Astrocyte of the spinal cord (primary cell): ENCODE measurements around the gene EHMT1.

ENCODE experiments used
- DNase-seq: peaks from one replicate; pipeline ENCODE4 v3.0.0; 2011; ENCODE audit warnings: low read depth, low spot score
- H3K4me3 ChIP-seq: 2 replicates; pipeline ENCODE4 v1.5.1; 2011; ENCODE audit warnings: low read depth, mild to moderate bottlenecking, low read length, moderate library complexity
- in situ Hi-C: cut with HindIII; loops from 2 replicates; pipeline ENCODE4 v1.10.0; 2017; ENCODE audit warnings: low sequenced_read_pairs
- TF ChIP-seq, protein P1 (sequence below): IDR thresholded peaks from 2 replicates; pipeline ENCODE4 v1.5.1; 2012; ENCODE audit warnings: low read depth, mild to moderate bottlenecking, low read length, inconsistent platforms

Gene EHMT1

DNA sequence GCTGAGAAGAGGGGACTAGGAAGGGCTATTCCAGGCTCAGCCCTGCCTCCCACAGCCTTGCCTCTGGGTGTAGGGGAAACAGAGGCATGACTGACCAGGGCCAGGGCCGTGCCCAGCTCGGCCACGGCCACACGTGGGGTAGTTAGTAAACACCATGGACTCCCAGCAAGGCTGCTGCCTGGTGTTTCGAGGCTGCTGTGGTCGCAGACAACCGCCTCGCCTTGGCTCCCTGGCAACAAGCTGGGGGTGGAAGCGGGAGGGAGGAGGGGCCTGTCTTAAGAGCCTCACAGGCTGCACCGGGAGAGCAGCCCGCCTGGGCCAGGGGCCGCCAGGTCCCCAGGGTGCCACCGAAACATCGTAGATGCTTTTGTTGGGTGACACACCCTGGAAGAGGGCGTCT lies 168.6 kb downstream of the EHMT1 start:
- TF ChIP-seq, protein P1, sequence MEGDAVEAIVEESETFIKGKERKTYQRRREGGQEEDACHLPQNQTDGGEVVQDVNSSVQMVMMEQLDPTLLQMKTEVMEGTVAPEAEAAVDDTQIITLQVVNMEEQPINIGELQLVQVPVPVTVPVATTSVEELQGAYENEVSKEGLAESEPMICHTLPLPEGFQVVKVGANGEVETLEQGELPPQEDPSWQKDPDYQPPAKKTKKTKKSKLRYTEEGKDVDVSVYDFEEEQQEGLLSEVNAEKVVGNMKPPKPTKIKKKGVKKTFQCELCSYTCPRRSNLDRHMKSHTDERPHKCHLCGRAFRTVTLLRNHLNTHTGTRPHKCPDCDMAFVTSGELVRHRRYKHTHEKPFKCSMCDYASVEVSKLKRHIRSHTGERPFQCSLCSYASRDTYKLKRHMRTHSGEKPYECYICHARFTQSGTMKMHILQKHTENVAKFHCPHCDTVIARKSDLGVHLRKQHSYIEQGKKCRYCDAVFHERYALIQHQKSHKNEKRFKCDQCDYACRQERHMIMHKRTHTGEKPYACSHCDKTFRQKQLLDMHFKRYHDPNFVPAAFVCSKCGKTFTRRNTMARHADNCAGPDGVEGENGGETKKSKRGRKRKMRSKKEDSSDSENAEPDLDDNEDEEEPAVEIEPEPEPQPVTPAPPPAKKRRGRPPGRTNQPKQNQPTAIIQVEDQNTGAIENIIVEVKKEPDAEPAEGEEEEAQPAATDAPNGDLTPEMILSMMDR, result no peak
- no peak for DNase-seq
- H3K4me3 ChIP-seq, result no peak overlapping the region
- in situ Hi-C loops, result no loop called here

DNA sequence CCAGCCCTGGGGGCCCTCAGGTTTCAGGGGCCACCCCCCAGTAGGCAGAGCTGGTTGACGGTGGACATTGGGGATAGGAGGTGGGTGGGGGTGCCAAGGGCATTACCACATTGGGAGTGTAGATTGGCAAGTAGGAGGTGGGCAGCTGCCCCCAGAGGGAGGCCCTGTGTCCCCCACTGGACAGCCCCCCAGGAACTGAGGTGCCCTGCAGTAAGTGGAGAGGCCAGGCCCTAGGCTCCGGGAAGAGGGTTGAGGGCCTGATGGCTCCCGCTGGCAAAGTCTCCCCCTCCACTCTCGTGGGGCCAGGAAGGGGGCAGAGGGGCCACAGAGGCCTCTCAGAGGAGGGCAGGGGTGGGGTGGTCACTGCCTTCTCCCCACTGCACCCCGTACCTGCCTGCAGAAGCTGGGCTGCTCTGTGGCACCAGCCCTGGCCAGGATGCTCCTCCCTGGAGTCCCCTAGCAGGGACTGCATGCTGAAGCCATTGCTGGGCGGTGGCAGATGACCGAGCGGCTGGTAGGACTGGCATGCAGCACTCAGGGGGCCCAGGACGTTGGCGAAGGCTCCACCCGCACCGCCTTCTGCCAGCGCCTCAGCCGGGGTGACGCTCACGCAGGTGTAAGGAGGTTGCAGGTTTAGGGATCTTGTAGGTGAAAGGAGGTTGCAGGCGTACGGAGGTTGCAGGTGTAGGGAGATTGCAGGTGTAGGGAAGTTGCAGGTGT lies 169.1 kb downstream of the EHMT1 start:
- in situ Hi-C loops, result no loop called here
- no peak for DNase-seq
- H3K4me3 ChIP-seq, result no peak overlapping the region
- TF ChIP-seq, protein P1, result no peak

DNA sequence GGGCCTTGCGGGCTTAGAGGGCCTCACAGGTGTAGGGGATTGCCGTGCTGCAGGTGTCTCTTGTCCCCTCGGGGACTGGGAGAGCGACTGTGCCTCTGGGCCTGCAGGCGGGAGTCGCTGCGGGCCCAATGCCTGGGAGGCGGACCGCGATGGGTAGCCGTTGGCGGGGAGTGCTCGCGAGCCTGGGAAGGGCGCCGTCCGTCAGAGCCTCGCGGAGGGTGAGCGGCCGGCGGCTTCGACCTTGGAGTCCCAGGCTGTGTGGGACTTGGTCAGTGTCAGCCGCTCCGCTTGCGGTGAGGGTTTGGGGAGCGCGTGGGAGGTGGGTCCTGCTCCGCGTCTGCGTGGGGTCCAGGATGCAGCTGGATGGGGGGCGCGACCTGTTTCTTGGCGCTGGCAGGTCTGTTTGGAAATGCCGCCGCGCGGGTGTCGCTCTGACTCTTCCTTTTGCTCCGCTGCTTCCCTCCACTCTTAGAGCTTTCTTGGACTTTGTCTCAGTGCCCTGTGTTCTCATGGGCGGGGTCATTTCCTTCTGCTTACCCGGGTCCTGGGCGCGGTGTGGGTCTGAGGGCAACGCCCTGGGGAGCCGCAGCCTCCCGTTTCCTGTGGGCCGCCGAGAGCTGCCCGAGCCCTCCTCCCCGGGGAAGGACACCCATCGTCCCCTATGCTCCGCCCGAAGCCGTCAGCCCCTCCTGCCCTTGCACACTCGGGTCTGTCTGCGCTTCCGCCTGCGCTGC lies 169.9 kb downstream of the EHMT1 start:
- DNase-seq, result no peak
- no peak overlapping the region for H3K4me3 ChIP-seq
- in situ Hi-C loops, result no loop called here
- TF ChIP-seq, protein P1, result no peak

DNA sequence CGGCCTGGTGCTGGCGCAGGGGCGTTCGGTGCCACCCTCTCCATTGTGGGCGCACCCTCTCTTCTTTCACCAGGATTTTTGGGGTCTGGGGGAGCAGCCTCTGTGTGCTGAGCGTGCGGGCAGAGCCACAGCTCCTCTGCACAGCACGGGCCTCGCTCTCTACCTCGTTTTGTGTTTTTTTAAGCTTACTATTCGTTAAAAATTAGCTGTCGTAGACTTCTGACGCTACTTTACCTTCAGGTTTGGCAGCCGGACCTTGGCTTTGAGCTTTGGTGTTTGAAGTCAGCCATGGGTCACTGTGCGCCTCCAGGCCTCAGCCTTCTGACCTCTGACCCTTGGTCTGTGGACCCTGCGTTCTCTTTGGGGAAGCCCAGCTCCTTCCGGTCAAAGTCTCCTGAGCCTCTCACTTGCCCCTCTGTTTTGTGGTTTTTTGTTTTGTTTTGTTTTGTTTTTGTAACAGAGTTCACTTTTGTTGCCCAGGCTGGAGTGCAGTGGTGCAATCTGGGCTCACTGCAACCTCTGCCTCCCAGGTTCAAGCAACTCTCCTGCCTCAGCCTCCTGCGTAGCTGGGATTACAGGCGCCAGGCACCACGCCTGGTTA lies 170.6 kb downstream of the EHMT1 start:
- TF ChIP-seq, protein P1, result no peak
- in situ Hi-C loops, result no loop called here
- no peak for DNase-seq

DNA sequence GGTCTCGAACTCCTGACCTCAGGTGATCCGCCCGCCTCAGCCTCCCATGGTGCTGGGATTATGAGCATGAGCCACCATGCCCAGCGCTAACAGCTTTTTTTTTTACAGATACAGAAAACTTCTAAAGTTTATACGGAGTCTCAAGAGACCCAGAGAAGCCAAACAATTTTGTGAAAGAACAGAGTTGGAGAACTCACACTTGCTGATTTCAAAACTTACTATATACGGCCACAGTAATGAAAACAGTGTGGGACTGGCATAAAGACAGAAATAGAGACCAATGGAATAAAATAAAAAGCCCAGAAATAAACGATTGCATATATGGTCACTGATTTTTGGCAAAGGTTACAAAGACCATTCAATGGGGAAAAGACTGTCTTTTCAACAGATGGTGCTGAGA lies 173.1 kb downstream of the EHMT1 start:
- no peak for DNase-seq
- TF ChIP-seq, protein P1, result no peak
- in situ Hi-C loops, result no loop called here
- H3K4me3 ChIP-seq, result no peak overlapping the region

More for the DNA sequence above, 170.6 kb downstream of the EHMT1 start:
- no peak overlapping the region for H3K4me3 ChIP-seq

DNA sequence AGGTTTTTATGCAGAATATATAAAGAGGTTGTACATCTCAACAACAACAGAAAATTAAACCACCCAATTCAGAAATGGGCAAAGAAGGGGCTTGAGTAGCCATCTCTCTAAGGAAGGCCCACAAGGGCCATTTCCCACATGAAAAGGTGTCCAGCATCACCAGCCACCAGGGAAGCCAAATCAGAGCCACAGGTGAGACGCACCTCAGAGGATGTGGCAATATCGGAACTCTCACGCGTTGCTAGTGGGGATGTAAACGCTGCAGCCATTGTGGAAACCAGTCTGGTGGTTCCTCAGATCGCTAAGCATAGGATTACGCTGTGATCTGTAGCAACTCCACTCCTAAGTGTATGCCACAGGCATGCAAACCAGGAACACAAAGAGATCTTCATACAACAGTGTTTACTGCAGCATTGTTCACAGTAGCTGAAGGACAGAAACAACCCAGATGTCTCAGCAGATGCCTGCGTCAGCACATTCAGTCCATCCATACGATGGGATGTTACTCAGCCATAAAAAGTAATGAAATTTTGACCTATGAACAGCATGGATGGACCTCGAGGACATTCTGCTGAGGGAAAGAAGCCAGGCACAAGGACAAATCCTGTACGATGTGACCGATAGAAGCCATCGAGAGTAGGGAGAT lies 174.5 kb downstream of the EHMT1 start:
- TF ChIP-seq, protein P1, result no peak
- DNase-seq, result no peak
- in situ Hi-C loops, result no loop called here
- no peak overlapping the region for H3K4me3 ChIP-seq
